WTC11 (cell line): ENCODE measurements around the gene ITGB3. TPM values are rescaled to one million over a fixed set of nuclear protein-coding genes. Genes with fewer than 3 reads are reported as not detected.

ENCODE experiments used
- ATAC-seq: fragments of 200-7000 bp; cut with Tn5 transposase; 2 replicates; pipeline ENCODE4 v1.10.0; 2021; ENCODE audit warnings: mild to moderate bottlenecking, moderate library complexity
- CTCF ChIA-PET: fragments of 300-600 bp; sonication (Branson Sonifier 250); formaldehyde crosslinking; loops from one replicate; lab custom pipeline; 2021; ENCODE audit warnings: antibody characterized with exemption; lab: Charles Lee
- POLR2A ChIA-PET: fragments of 350-600 bp; sonication (Branson Sonifier 250); formaldehyde crosslinking; loops from one replicate; lab custom pipeline; 2021; ENCODE audit warnings: antibody characterized with exemption; lab: Charles Lee
- DNase-seq: peaks from one replicate; pipeline ENCODE4 v3.0.0; 2021; ENCODE audit warnings: low spot score
- H3K27ac Mint-ChIP-seq: 2 replicates; pipeline ENCODE4 v1.8.0; 2021; ENCODE audit warnings: mixed read lengths
- H3K27me3 Mint-ChIP-seq: 2 replicates; pipeline ENCODE4 v1.8.0; 2021; ENCODE audit warnings: low read depth, mild to moderate bottlenecking, moderate library complexity, mixed read lengths
- H3K36me3 Mint-ChIP-seq: 2 replicates; pipeline ENCODE4 v1.8.0; 2021; ENCODE audit warnings: mixed read lengths
- H3K4me1 Mint-ChIP-seq: 2 replicates; pipeline ENCODE4 v1.8.0; 2022; ENCODE audit warnings: mixed read lengths
- H3K4me3 Mint-ChIP-seq: 2 replicates; pipeline ENCODE4 v1.8.0; 2021; ENCODE audit warnings: mild to moderate bottlenecking, moderate library complexity, mixed read lengths
- H3K9me3 Mint-ChIP-seq: 2 replicates; pipeline ENCODE4 v1.8.0; 2021; ENCODE audit warnings: mixed read lengths
- CBFB ChIP-seq: sonication (generic); formaldehyde crosslinking; IDR thresholded peaks from 2 replicates; pipeline ENCODE4 v1.8.1; 2022; ENCODE audit warnings: mild to moderate bottlenecking, low read depth, missing genetic modification reagents
- ELF4 ChIP-seq: sonication (generic); formaldehyde crosslinking; IDR thresholded peaks from 2 replicates; pipeline ENCODE4 v1.8.1; 2022; ENCODE audit warnings: low read depth, mild to moderate bottlenecking, moderate library complexity, missing genetic modification reagents
- ETV6 ChIP-seq: sonication (generic); formaldehyde crosslinking; IDR thresholded peaks from 2 replicates; pipeline ENCODE4 v1.8.1; 2022; ENCODE audit warnings: mild to moderate bottlenecking, missing genetic modification reagents
- FOXJ3 ChIP-seq: sonication (generic); formaldehyde crosslinking; IDR thresholded peaks from 2 replicates; pipeline ENCODE4 v1.9.0; 2021; ENCODE audit warnings: missing genetic modification reagents, mild to moderate bottlenecking, borderline replicate concordance
- GRHL2 ChIP-seq: fragments of 250-450 bp; sonication (Bioruptor Pico); IDR thresholded peaks from 2 replicates; pipeline ENCODE4 v1.8.0; 2022; ENCODE audit warnings: mild to moderate bottlenecking, moderate library complexity; ENCODE audit not compliant: insufficient replicate concordance, severe bottlenecking
- GTF2I ChIP-seq: fragments of 250-450 bp; sonication (Bioruptor Pico); conservative IDR thresholded peaks from 2 replicates; pipeline ENCODE4 v1.4.0; 2021; ENCODE audit warnings: mild to moderate bottlenecking
- IRF2 ChIP-seq: sonication (generic); formaldehyde crosslinking; IDR thresholded peaks from 2 replicates; pipeline ENCODE4 v1.8.0; 2022; ENCODE audit warnings: low read depth, missing genetic modification reagents, borderline replicate concordance
- MXD4 ChIP-seq: fragments of 250-450 bp; sonication (Bioruptor Pico); IDR thresholded peaks from 2 replicates; pipeline ENCODE4 v1.8.0; 2021; ENCODE audit warnings: mild to moderate bottlenecking, moderate library complexity, borderline replicate concordance
- MYBL2 ChIP-seq: sonication (generic); formaldehyde crosslinking; IDR thresholded peaks from 2 replicates; pipeline ENCODE4 v1.8.1; 2023; ENCODE audit warnings: mild to moderate bottlenecking, moderate library complexity, missing genetic modification reagents
- OVOL2 ChIP-seq: fragments of 250-450 bp; sonication (Bioruptor Pico); IDR thresholded peaks from 2 replicates; pipeline ENCODE4 v1.9.0; 2021; ENCODE audit warnings: mild to moderate bottlenecking, borderline replicate concordance
- ZNF263 ChIP-seq: sonication (generic); formaldehyde crosslinking; IDR thresholded peaks from 2 replicates; pipeline ENCODE4 v1.8.1; 2022; ENCODE audit warnings: low read depth, mild to moderate bottlenecking, moderate library complexity, missing genetic modification reagents
- ZNF317 ChIP-seq: sonication (generic); formaldehyde crosslinking; IDR thresholded peaks from 2 replicates; pipeline ENCODE4 v1.8.1; 2023; ENCODE audit warnings: low read depth, mild to moderate bottlenecking, moderate library complexity, missing genetic modification reagents, borderline replicate concordance
- ZNF396 ChIP-seq: fragments of 250-450 bp; sonication (Bioruptor Pico); IDR thresholded peaks from 2 replicates; pipeline ENCODE4 v1.8.0; 2021; ENCODE audit warnings: mild to moderate bottlenecking, moderate library complexity, borderline replicate concordance
- total RNA-seq: library from RNA; stranded (reverse); gene quantifications from 3 replicates; pipeline ENCODE4 v1.2.3, GENCODE V29; 2021
- TF ChIP-seq, protein P1 (sequence below): sonication (generic); formaldehyde crosslinking; IDR thresholded peaks from 2 replicates; pipeline ENCODE4 v1.8.0; 2022; ENCODE audit warnings: mild to moderate bottlenecking, missing genetic modification reagents
- TF ChIP-seq, protein P2 (sequence below): sonication (generic); formaldehyde crosslinking; IDR thresholded peaks from 2 replicates; pipeline ENCODE4 v1.8.0; 2023; ENCODE audit warnings: missing genetic modification reagents
- TF ChIP-seq, protein P3 (sequence below): sonication (generic); formaldehyde crosslinking; IDR thresholded peaks from 2 replicates; pipeline ENCODE4 v1.8.0; 2022; ENCODE audit warnings: mild to moderate bottlenecking, missing genetic modification reagents
- TF ChIP-seq, protein P4 (sequence below): fragments of 250-450 bp; sonication (Bioruptor Pico); IDR thresholded peaks from 2 replicates; pipeline ENCODE4 v2.1.2; 2022; ENCODE audit warnings: mild to moderate bottlenecking, moderate library complexity
- TF ChIP-seq, protein P5 (sequence below): sonication (generic); formaldehyde crosslinking; IDR thresholded peaks from 2 replicates; pipeline ENCODE4 v1.8.1; 2023; ENCODE audit warnings: mild to moderate bottlenecking, missing genetic modification reagents
- TF ChIP-seq, protein P6 (sequence below): sonication (generic); formaldehyde crosslinking; IDR thresholded peaks from 2 replicates; pipeline ENCODE4 v1.8.1; 2022; ENCODE audit warnings: low read depth, mild to moderate bottlenecking, moderate library complexity, missing genetic modification reagents, borderline replicate concordance

Gene ITGB3
- total RNA-seq, 1 experiment from 2014 or later = 0.04 TPM

DNA sequence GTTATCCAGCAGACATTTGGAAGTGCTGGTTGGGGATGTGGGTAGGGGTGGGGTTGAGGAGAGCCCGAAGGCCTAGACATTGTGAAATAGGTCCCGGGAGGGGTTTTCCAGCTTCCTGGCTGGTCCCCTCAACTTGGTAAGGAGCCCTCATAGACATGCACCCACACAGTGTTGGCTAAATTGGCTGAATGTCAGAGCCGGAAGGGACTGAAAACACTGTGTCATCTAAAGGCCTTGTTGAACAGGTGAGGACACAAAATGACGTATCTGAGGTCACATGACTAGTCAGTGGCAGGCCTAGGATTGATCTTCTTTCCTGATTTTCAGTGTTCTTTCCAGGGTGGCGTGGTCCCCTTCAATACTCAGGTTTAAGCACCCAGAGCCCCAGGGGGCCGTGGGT is 27.6 kb downstream of the ITGB3 start:
- H3K9me3 Mint-ChIP-seq = no peaks in the 10 kb centered on the region
- peaks cover 20% of the 10 kb centered on the region for H3K4me1 Mint-ChIP-seq
- ATAC-seq (no peak), DNase-seq (no peak)
- TF ChIP-seq GRHL2 (CRISPR knock-in tag) (no peak), GTF2I (CRISPR knock-in tag) (no peak)
- TF ChIP-seq, protein P1, sequence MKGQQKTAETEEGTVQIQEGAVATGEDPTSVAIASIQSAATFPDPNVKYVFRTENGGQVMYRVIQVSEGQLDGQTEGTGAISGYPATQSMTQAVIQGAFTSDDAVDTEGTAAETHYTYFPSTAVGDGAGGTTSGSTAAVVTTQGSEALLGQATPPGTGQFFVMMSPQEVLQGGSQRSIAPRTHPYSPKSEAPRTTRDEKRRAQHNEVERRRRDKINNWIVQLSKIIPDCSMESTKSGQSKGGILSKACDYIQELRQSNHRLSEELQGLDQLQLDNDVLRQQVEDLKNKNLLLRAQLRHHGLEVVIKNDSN = no peak
- CTCF ChIA-PET = no interaction called here
- peaks cover 2% of the 10 kb centered on the region for H3K27me3 Mint-ChIP-seq
- POLR2A ChIA-PET = no interaction called here
- no peak overlapping the region for H3K27ac Mint-ChIP-seq
- H3K36me3 Mint-ChIP-seq = no peaks in the 10 kb centered on the region
- H3K4me3 Mint-ChIP-seq = no peak overlapping the region

DNA sequence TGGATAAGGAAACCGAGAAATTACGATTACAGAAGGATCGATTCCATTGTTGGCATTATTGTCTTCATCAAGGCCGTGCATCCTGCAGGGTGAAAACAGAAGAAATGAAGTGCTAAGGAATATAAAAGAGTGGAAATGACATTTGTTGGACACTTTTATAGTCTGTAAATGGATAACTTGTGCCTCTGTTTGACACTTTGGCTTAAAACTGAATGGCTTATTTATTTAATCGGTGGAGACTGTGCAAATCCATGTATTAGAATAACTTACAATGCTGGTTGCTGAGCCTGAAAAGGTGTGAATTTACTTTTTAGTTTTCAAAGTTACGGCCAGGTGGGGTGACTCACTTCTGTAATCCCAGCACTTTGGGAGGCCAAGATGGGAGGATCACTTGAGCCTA is 31.4 kb downstream of the ITGB3 start:
- Mint-ChIP-seq H3K36me3 (no peaks in the 10 kb centered on the region), H3K27ac (no peak overlapping the region)
- TF ChIP-seq, protein P2, sequence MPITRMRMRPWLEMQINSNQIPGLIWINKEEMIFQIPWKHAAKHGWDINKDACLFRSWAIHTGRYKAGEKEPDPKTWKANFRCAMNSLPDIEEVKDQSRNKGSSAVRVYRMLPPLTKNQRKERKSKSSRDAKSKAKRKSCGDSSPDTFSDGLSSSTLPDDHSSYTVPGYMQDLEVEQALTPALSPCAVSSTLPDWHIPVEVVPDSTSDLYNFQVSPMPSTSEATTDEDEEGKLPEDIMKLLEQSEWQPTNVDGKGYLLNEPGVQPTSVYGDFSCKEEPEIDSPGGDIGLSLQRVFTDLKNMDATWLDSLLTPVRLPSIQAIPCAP (CRISPR knock-in tag) = no peak
- TF ChIP-seq, protein P3, sequence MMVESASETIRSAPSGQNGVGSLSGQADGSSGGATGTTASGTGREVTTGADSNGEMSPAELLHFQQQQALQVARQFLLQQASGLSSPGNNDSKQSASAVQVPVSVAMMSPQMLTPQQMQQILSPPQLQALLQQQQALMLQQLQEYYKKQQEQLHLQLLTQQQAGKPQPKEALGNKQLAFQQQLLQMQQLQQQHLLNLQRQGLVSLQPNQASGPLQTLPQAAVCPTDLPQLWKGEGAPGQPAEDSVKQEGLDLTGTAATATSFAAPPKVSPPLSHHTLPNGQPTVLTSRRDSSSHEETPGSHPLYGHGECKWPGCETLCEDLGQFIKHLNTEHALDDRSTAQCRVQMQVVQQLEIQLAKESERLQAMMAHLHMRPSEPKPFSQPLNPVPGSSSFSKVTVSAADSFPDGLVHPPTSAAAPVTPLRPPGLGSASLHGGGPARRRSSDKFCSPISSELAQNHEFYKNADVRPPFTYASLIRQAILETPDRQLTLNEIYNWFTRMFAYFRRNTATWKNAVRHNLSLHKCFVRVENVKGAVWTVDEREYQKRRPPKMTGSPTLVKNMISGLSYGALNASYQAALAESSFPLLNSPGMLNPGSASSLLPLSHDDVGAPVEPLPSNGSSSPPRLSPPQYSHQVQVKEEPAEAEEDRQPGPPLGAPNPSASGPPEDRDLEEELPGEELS (CRISPR knock-in tag) = no peak
- TF ChIP-seq, protein P4, sequence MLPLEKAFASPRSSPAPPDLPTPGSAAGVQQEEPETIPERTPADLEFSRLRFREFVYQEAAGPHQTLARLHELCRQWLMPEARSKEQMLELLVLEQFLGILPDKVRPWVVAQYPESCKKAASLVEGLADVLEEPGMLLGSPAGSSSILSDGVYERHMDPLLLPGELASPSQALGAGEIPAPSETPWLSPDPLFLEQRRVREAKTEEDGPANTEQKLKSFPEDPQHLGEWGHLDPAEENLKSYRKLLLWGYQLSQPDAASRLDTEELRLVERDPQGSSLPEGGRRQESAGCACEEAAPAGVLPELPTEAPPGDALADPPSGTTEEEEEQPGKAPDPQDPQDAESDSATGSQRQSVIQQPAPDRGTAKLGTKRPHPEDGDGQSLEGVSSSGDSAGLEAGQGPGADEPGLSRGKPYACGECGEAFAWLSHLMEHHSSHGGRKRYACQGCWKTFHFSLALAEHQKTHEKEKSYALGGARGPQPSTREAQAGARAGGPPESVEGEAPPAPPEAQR (CRISPR knock-in tag) = no peak
- TF ChIP-seq, all 79 proteins: peak for 0
- peaks cover 15% of the 10 kb centered on the region for H3K27me3 Mint-ChIP-seq
- peaks cover 3% of the 10 kb centered on the region; the same call in 1 of the 2 replicates for H3K9me3 Mint-ChIP-seq
- ChIA-PET CTCF (interaction anchor here (1.0 kb wide), 1 partner anchor 10 kb away, joined by 5 read pairs; no protein-coding TSS in a partner anchor), POLR2A (no interaction called here)
- DNase-seq (no peak), ATAC-seq (no peak)
- no peaks in the 10 kb centered on the region; the same call in 1 of the 2 replicates for H3K4me1 Mint-ChIP-seq
- H3K4me3 Mint-ChIP-seq = no peak overlapping the region

DNA sequence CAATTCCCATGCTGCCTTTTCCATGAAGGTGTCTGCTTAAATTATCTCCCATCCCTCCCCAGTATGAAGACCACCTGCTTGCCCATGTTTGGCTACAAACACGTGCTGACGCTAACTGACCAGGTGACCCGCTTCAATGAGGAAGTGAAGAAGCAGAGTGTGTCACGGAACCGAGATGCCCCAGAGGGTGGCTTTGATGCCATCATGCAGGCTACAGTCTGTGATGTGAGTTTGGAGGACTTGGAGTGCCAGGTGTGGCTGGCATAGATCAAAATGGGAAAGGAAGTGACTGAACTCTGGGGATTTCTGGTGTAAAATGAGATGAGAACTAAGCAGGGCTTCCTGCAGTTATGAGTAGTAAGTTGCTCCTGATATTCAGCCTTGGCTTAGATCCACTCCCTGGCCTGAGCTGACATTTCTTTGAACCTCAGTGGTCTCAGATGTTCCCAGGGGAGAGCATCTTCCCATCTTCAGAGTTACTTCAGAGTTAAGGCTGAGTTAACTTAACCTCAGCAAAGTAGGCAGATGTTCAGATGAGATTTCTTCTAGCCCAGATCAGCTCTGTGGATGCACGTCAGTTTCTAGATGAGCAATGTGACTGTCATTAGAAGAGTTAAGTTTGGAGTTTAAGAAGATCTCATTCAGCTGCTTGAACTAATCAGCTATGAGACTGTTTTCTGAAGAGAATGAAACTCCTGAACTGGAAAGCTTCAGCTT is 32.7 kb downstream of the ITGB3 start:
- CTCF ChIA-PET = no interaction called here
- peaks cover 3% of the 10 kb centered on the region; the same call in 1 of the 2 replicates for H3K9me3 Mint-ChIP-seq

DNA sequence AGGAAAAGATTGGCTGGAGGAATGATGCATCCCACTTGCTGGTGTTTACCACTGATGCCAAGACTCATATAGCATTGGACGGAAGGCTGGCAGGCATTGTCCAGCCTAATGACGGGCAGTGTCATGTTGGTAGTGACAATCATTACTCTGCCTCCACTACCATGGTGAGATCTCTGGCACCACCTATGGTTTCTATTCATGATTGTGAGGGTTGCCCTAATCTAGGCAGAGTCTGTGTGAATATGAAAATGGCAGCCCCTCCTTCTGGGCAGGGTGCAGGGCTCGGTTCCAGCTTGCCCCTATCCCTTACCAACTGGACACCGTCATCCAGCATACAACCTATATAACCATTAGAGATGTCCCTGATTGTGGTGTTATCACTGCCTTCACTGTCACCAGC is 33.4 kb downstream of the ITGB3 start:
- Mint-ChIP-seq H3K36me3 (no peaks in the 10 kb centered on the region), H3K27ac (no peak overlapping the region), H3K4me3 (no peak overlapping the region), H3K4me1 (peaks cover 14% of the 10 kb centered on the region), H3K9me3 (peaks cover 3% of the 10 kb centered on the region; the same call in 1 of the 2 replicates), H3K27me3 (peaks cover 27% of the 10 kb centered on the region)
- DNase-seq (no peak), ATAC-seq (no peak)
- CTCF ChIA-PET = interaction anchor here (0.7 kb wide), 1 partner anchor 28 kb away, joined by 3 read pairs; no protein-coding TSS in a partner anchor
- POLR2A ChIA-PET = no interaction called here
- TF ChIP-seq, protein P5, sequence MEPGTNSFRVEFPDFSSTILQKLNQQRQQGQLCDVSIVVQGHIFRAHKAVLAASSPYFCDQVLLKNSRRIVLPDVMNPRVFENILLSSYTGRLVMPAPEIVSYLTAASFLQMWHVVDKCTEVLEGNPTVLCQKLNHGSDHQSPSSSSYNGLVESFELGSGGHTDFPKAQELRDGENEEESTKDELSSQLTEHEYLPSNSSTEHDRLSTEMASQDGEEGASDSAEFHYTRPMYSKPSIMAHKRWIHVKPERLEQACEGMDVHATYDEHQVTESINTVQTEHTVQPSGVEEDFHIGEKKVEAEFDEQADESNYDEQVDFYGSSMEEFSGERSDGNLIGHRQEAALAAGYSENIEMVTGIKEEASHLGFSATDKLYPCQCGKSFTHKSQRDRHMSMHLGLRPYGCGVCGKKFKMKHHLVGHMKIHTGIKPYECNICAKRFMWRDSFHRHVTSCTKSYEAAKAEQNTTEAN (CRISPR knock-in tag) = no peak
- TF ChIP-seq FOXJ3 (no peak), ZNF263 (CRISPR knock-in tag) (no peak), ELF4 (no peak), ZNF317 (CRISPR knock-in tag) (no peak), OVOL2 (CRISPR knock-in tag) (no peak), ZNF396 (CRISPR knock-in tag) (no peak), ETV6 (CRISPR knock-in tag) (no peak), MYBL2 (CRISPR knock-in tag) (no peak), CBFB (CRISPR knock-in tag) (no peak)
- TF ChIP-seq, protein P1 = no peak

More for the DNA sequence above, 32.7 kb downstream of the ITGB3 start:
- ATAC-seq (no peak), DNase-seq (no peak)
- Mint-ChIP-seq H3K36me3 (no peaks in the 10 kb centered on the region), H3K27me3 (peaks cover 27% of the 10 kb centered on the region), H3K4me3 (no peak overlapping the region)
- POLR2A ChIA-PET = no interaction called here
- TF ChIP-seq MXD4 (CRISPR knock-in tag) (no peak), ELF4 (no peak), IRF2 (no peak)
- TF ChIP-seq, protein P6, sequence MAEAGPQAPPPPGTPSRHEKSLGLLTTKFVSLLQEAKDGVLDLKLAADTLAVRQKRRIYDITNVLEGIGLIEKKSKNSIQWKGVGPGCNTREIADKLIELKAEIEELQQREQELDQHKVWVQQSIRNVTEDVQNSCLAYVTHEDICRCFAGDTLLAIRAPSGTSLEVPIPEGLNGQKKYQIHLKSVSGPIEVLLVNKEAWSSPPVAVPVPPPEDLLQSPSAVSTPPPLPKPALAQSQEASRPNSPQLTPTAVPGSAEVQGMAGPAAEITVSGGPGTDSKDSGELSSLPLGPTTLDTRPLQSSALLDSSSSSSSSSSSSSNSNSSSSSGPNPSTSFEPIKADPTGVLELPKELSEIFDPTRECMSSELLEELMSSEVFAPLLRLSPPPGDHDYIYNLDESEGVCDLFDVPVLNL (CRISPR knock-in tag) = no peak
- TF ChIP-seq, all 79 proteins: peak for 0
- Mint-ChIP-seq H3K27ac (no peak overlapping the region), H3K4me1 (peaks cover 11% of the 10 kb centered on the region)
